ENCODE measurements around the gene ACVR2B.
A peak's percentile ranks its signal among the peaks of the same experiment; 100 is the strongest.

Gene ACVR2B

DNA sequence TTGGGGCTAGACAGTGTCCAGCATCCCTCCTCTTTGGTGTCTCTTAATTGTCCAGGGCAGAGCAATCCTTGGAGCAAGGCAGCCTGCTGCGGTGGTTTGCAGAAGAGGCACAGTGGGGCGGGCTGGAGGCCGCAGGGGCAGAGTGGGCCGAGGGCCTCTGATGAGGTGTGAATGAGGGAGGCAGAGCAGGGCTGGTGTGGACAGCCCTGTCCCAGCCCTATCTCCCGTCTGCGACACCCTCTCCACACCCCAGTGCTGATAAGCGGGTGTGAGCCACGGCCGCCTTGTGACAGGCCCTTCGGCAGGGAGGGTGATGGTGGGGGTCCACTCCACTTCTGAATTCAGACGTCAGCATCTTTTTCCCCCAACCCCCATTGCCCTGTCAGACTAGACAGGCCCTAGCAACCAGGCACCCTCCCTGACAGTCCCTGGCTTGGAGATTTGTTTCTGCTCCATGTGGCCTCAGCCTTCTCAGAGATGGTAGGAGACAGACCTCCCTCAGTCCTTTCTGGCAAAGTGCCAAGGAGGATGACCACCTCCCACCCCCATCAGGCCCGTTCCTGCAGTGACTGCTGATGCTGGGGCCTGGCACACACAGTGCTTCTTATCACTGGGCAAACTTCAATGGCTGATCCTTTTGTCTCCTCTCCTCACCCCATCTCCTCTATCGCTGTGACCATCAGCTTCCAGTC, 79.7 kb downstream of the ACVR2B start:
- no peak for DNase-seq

DNA sequence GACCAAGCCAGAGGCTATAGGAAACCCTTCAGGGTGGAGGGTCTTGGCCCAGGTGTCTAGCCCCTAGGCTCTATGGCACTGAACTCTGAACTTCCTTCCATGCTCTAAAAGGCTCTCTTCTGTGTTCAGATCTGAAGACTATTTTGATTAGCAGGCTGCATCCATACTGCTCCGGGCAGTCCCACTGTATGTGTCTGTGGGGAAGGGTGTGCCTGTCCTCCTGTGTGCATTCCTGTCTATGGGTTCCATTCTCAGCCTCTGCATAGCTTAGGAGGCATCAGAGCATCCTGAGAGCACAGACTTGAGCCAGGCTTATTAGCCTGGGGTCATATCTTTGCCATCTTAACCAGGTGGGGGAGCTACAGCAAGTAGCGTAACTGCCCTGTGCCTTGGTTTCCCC, 80.5 kb downstream of the ACVR2B start:
- DNase-seq: no peak

DNA sequence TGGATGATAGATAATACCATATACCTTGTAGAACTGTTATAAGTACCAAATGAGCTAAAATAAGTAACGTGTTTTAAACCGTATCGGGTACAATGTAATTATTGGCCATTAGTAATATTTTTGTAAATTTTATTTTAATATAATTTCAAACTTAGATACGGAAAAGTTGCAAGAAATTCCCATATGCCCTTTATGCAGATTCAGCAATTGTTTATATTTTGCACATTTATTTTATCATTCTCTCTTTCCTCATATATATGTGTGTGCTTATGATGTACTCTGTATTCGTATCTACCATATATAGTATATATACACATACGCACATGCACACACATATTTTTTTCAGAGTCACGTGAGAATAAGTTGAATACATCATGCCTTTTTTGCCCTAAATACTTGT, 80.9 kb downstream of the ACVR2B start:
- DNase-seq: no peak

DNA sequence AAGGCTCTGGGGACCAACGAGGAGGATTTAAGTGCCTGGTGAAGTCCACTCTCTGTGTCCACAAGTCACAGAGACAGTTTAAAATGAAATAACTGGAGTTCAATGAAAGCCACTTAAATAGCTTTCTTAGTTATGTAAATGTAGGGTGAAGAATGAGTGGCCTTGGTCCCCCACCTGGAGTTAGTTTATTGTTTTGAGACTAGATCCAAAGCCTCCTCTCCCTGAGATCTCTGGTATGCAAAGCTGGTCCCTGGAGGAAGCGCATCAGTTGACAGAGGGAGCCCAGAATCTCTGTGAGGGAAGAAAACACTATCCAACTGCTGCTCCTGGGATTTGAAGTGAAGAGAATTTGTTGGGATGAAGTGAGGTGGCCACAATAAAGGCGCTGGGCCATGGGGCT, 83.0 kb downstream of the ACVR2B start:
- no peak for DNase-seq

DNA sequence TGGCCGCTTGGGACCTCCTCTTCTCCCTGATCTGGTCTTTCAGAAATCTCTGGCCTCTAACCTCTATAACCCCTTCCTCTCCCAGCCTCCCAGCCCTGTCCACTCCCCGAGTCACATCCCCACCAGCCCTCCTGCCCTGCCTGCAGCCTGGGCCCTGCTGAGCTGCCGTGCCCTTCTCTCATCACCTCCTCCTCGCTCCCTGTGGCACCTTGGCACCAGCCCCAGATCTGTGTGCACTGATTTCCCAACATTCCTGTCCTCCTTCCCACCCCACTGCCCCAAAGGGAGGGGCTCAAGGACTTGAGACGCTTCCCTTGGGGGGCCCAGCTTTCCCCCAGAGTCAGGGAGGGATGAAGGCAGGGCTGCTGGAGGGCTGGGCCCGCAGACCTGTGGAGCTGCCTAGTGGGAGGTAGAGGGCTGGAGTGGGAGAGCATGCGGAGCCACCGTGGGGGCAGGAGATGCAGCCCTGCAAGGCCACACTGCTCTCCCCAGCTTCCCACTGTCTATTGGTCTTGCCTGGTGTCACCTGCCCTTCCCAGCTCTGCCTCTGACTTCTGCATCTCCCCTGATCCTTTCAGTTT, 85.2 kb downstream of the ACVR2B start:
- DNase-seq: no peak

DNA sequence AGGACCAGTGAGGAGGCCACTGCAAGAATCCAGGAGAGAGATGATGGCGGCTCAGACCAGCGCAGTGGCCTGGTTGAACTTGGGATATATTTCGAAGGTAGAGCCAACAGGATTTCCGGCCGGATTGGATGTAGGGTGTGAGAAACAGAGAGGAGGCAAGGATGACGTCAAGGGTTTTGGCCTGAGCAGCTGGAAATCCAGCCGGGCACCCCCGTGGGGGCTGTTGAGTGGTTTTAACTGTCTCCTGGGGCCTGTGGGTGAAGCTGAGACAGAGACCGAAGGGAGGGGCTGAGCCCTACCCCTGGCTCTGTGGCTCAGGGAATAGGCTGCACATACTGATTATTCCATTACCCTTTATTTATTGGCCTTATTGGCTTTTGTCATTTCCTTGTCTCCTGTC, 88.1 kb downstream of the ACVR2B start:
- DNase-seq: peak in 1 of 2 experiments; percentile 16
